K562 (cell line): ENCODE data around the gene FSTL4. TPM values are rescaled to one million over a fixed set of nuclear protein-coding genes. Genes with fewer than 3 reads are reported as not detected.

Experiments
- CBFA2T2 ChIP-seq: fragments of 450-650 bp; conservative IDR thresholded peaks from 2 replicates; pipeline ENCODE4 v1.6.1; 2017; ENCODE audit warnings: mild to moderate bottlenecking
- EWSR1 ChIP-seq: fragments of 450-650 bp; IDR thresholded peaks from 2 replicates; pipeline ENCODE4 v1.6.1; 2018; ENCODE audit warnings: borderline replicate concordance, mild to moderate bottlenecking, low read depth, moderate library complexity; ENCODE audit not compliant: partially characterized antibody
- HNRNPH1 ChIP-seq: fragments of 200-400 bp; formaldehyde crosslinking; optimal IDR thresholded peaks from 2 replicates; pipeline ENCODE3; 2017; ENCODE audit warnings: low read depth, mild to moderate bottlenecking, low read length, moderate library complexity
- L3MBTL2 ChIP-seq: fragments of 450-650 bp; IDR thresholded peaks from 2 replicates; pipeline ENCODE4 v1.6.1; 2016; ENCODE audit warnings: mild to moderate bottlenecking, moderate library complexity
- NCOA2 ChIP-seq, 2 experiments: fragments of 450-650 bp; IDR thresholded peaks; 2 replicates each; pipeline ENCODE4 v1.6.1; 2018; ENCODE audit warnings: mild to moderate bottlenecking in 2 of 2, moderate library complexity in 1 of 2; ENCODE audit not compliant: partially characterized antibody in 2 of 2
- NELFE ChIP-seq: IDR thresholded peaks from 2 replicates; pipeline ENCODE4 v1.6.1; 2011; ENCODE audit warnings: mild to moderate bottlenecking; ENCODE audit not compliant: insufficient read depth, insufficient read length
- PHB ChIP-seq: fragments of 250-450 bp; sonication (Bioruptor Pico); IDR thresholded peaks from 2 replicates; pipeline ENCODE4 v1.5.0; 2021
- TAL1 ChIP-seq: fragments of 450-650 bp; IDR thresholded peaks from 2 replicates; pipeline ENCODE4 v1.6.1; 2016; ENCODE audit warnings: mild to moderate bottlenecking
- polyA plus RNA-seq, 8 experiments: library from polyadenylated mRNA; depleted of rRNA in 4 of 8; stranded (reverse) in 5 of 8; unstranded in 3 of 8; fragments of >200 nt; fragmentation: Nextera tagmentation in 2 of 8; fragmentation: Illumina TruSeq in 1 of 8; extraction: Ambion mirVana in 2 of 8; extraction: Trizol in 1 of 8; gene quantifications; 2 replicates each; pipeline versions ENCODE4 v1.2.1 to v1.2.3, GENCODE V29; 2011 to 2014; ENCODE audit warnings: inconsistent platforms in 1 of 8, missing spikeins in 1 of 8
- total RNA-seq, 7 experiments: library from RNA; depleted of rRNA in 6 of 7; stranded (reverse); fragments of >200 nt in 6 of 7; fragmentation: Illumina TruSeq in 2 of 7; extraction: Trizol in 2 of 7; gene quantifications; 2 replicates each; pipeline versions ENCODE4 v1.2.1 to v1.2.3, GENCODE V29; 2011 to 2021; ENCODE audit warnings: low replicate concordance in 1 of 7
- TF ChIP-seq, protein P1 (sequence below): fragments of 250-450 bp; sonication (Bioruptor Pico); IDR thresholded peaks from 2 replicates; pipeline ENCODE4 v1.4.0; 2020
- TF ChIP-seq, protein P2 (sequence below): fragments of 250-450 bp; sonication (Bioruptor Pico); IDR thresholded peaks from 2 replicates; pipeline ENCODE4 v1.5.0; 2021; ENCODE audit warnings: mild to moderate bottlenecking, moderate library complexity
- TF ChIP-seq, protein P3 (sequence below): fragments of 450-650 bp; IDR thresholded peaks from 2 replicates; pipeline ENCODE4 v1.6.1; 2016
- TF ChIP-seq, protein P4 (sequence below): conservative IDR thresholded peaks from 2 replicates; pipeline ENCODE4 v1.6.1; 2011; ENCODE audit warnings: low read depth, mild to moderate bottlenecking, low read length; ENCODE audit not compliant: control insufficient read depth
- TF ChIP-seq, protein P5 (sequence below): fragments of 450-650 bp; IDR thresholded peaks from 2 replicates; pipeline ENCODE4 v1.6.1; 2018; ENCODE audit not compliant: partially characterized antibody

FSTL4 gene
- total and polyA plus RNA-seq, 9 of the 15 experiments (the other 6 are each of a cell fraction or from before 2014, with no cell fraction given): 0.08 to 0.18 (median 0.10) TPM; not detected in 5

- TF ChIP-seq, protein P1, sequence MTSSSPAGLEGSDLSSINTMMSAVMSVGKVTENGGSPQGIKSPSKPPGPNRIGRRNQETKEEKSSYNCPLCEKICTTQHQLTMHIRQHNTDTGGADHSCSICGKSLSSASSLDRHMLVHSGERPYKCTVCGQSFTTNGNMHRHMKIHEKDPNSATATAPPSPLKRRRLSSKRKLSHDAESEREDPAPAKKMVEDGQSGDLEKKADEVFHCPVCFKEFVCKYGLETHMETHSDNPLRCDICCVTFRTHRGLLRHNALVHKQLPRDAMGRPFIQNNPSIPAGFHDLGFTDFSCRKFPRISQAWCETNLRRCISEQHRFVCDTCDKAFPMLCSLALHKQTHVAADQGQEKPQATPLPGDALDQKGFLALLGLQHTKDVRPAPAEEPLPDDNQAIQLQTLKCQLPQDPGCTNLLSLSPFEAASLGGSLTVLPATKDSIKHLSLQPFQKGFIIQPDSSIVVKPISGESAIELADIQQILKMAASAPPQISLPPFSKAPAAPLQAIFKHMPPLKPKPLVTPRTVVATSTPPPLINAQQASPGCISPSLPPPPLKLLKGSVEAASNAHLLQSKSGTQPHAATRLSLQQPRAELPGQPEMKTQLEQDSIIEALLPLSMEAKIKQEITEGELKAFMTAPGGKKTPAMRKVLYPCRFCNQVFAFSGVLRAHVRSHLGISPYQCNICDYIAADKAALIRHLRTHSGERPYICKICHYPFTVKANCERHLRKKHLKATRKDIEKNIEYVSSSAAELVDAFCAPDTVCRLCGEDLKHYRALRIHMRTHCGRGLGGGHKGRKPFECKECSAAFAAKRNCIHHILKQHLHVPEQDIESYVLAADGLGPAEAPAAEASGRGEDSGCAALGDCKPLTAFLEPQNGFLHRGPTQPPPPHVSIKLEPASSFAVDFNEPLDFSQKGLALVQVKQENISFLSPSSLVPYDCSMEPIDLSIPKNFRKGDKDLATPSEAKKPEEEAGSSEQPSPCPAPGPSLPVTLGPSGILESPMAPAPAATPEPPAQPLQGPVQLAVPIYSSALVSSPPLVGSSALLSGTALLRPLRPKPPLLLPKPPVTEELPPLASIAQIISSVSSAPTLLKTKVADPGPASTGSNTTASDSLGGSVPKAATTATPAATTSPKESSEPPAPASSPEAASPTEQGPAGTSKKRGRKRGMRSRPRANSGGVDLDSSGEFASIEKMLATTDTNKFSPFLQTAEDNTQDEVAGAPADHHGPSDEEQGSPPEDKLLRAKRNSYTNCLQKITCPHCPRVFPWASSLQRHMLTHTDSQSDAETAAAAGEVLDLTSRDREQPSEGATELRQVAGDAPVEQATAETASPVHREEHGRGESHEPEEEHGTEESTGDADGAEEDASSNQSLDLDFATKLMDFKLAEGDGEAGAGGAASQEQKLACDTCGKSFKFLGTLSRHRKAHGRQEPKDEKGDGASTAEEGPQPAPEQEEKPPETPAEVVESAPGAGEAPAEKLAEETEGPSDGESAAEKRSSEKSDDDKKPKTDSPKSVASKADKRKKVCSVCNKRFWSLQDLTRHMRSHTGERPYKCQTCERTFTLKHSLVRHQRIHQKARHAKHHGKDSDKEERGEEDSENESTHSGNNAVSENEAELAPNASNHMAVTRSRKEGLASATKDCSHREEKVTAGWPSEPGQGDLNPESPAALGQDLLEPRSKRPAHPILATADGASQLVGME: no peak
- TF ChIP-seq, protein P2, sequence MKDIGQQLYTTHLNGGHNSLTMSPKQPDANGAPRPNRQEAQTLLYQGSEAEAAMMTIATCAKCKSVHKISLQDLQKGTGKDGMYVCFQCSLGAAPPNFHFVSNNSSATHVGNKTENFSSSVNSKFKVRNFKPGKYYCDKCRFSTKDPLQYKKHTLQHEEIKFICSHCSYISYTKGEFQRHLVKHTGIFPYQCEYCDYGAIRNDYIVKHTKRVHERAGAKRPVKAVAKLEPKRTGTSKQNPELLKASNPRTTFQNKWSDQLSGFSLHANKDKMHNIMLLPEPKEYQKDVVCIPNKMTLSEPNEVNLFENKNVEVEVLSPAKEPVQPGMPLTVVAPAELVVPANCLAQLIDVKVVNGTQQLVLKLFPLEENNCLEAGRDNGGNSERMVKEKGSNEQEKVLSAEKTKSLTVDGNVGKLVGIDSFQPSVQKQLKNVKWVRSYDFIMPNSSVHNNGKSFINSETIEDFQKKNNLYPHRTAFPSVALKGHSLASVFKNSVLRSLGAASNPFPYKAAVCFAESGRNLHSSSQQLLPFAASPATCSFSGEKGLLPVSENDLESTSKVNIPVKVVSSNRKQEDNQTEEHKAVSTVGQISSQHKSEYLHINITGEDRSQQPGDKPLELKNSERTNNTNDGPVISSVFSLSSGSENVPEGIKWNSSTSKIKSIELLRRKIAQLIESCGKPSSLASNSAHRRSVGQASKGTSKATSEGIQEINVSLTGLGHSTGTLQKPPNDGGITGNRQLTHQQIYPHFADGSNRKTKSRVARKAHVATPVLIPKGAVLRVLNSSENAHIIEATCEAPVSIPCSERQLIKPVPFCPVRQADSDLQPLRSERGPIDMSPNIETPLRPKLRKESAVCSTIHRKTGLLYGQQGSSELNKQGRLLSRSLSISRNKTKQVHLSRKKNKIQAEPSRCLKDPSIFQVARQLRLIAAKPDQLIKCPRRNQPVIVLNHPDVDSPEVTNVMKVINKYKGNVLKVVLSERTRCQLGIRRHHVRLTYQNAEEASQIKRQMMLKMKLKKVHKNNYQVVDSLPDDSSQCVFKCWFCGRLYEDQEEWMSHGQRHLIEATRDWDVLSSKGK: no peak
- TF ChIP-seq, protein P3, sequence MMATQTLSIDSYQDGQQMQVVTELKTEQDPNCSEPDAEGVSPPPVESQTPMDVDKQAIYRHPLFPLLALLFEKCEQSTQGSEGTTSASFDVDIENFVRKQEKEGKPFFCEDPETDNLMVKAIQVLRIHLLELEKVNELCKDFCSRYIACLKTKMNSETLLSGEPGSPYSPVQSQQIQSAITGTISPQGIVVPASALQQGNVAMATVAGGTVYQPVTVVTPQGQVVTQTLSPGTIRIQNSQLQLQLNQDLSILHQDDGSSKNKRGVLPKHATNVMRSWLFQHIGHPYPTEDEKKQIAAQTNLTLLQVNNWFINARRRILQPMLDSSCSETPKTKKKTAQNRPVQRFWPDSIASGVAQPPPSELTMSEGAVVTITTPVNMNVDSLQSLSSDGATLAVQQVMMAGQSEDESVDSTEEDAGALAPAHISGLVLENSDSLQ: no peak
- TF ChIP-seq EWSR1: no peak
- peak; percentile 50; the same call in 1 of the 2 replicates for TF ChIP-seq TAL1
- TF ChIP-seq PHB (CRISPR knock-in tag): no peak
- TF ChIP-seq, protein P4, sequence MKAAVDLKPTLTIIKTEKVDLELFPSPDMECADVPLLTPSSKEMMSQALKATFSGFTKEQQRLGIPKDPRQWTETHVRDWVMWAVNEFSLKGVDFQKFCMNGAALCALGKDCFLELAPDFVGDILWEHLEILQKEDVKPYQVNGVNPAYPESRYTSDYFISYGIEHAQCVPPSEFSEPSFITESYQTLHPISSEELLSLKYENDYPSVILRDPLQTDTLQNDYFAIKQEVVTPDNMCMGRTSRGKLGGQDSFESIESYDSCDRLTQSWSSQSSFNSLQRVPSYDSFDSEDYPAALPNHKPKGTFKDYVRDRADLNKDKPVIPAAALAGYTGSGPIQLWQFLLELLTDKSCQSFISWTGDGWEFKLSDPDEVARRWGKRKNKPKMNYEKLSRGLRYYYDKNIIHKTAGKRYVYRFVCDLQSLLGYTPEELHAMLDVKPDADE: no peak
- TF ChIP-seq NCOA2 (IDR thresholded peaks at IDR 0.05; ENCODE audit: partially characterized antibody in 2 of 2): no peak
- no peak for TF ChIP-seq NELFE
- TF ChIP-seq CBFA2T2: peak; percentile 64
- TF ChIP-seq, protein P5, sequence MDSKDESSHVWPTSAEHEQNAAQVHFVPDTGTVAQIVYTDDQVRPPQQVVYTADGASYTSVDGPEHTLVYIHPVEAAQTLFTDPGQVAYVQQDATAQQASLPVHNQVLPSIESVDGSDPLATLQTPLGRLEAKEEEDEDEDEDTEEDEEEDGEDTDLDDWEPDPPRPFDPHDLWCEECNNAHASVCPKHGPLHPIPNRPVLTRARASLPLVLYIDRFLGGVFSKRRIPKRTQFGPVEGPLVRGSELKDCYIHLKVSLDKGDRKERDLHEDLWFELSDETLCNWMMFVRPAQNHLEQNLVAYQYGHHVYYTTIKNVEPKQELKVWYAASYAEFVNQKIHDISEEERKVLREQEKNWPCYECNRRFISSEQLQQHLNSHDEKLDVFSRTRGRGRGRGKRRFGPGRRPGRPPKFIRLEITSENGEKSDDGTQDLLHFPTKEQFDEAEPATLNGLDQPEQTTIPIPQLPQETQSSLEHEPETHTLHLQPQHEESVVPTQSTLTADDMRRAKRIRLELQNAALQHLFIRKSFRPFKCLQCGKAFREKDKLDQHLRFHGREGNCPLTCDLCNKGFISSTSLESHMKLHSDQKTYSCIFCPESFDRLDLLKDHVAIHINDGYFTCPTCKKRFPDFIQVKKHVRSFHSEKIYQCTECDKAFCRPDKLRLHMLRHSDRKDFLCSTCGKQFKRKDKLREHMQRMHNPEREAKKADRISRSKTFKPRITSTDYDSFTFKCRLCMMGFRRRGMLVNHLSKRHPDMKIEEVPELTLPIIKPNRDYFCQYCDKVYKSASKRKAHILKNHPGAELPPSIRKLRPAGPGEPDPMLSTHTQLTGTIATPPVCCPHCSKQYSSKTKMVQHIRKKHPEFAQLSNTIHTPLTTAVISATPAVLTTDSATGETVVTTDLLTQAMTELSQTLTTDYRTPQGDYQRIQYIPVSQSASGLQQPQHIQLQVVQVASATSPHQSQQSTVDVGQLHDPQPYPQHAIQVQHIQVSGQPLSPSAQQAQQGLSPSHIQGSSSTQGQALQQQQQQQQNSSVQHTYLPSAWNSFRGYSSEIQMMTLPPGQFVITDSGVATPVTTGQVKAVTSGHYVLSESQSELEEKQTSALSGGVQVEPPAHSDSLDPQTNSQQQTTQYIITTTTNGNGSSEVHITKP: no peak
- TF ChIP-seq L3MBTL2: no peak
- TF ChIP-seq HNRNPH1: no peak
Observed at GRCh38 chr5:133472829-133473228, 139.5 kb downstream of the FSTL4 start (continued).
